ENCODE measurements around the gene SURF1. TPM values are rescaled to one million over a fixed set of nuclear protein-coding genes. Genes with fewer than 3 reads are reported as not detected.

Gene SURF1
- total RNA-seq, result 16.8 and 22.8 TPM in 2 replicates

GRCh38 chr9:133356391-133357091 lies at the start of gene SURF1, which contains the start of gene SURF2:
Gene SURF1, minus strand, starts transcription at chr9:133356487. Its CDS starts 34 bp downstream, at chr9:133356453.
Gene SURF2, plus strand, starts transcription at chr9:133356550. Its CDS starts 43 bp downstream, at chr9:133356593.

GRCh38 chr9:133375724-133376654 lies 19.7 kb upstream of the SURF1 start, which contains the start of the genes STKLD1 and SURF4:
Gene STKLD1, plus strand, starts transcription at chr9:133376366. Its CDS starts 108 bp downstream, at chr9:133376474.
Gene SURF4, minus strand, starts transcription at chr9:133376060. Its CDS starts 91 bp downstream, at chr9:133375969.

GRCh38 chr9:133347985-133348717 lies 8.1 kb downstream of the SURF1 start, which contains the start of the genes MED22 and RPL7A:
Gene MED22, minus strand, starts transcription at chr9:133348131. Its CDS starts 1,469 bp downstream, at chr9:133346662.
Gene RPL7A, plus strand, starts transcription at chr9:133348218. Its CDS starts 26 bp downstream, at chr9:133348244.

GRCh38 chr9:133335924-133336811 lies 20.1 kb downstream of the SURF1 start, which contains the start of gene SURF6:
Gene SURF6, minus strand, starts transcription at chr9:133336188. Its CDS starts 56 bp downstream, at chr9:133336132.

Small RNA genes within 50 kb of the gene (small RNA-seq; reads per million reads assigned to genes)
- not detected for gene RF00019
- gene SNORD24, result not detected
- gene SNORD36A, result not detected
- gene SNORD36B, result not detected
- gene SNORD36C, result not detected

Other genes with a start within 250 kb of the SURF1 start
- 19.9 and 21.7 TPM in 2 replicates for gene RALGDS, start 235.2 kb downstream of the SURF1 start, total RNA-seq
- 1.8 TPM in 2 replicates for gene GBGT1, start 192.6 kb downstream of the SURF1 start, total RNA-seq
- gene OBP2B, start 147.2 kb downstream of the SURF1 start, total RNA-seq, result not detected in 2 replicates
- gene ABO, start 81.3 kb downstream of the SURF1 start, total RNA-seq, result not detected in 2 replicates
- gene SURF6, start 20.3 kb downstream of the SURF1 start, total RNA-seq, result 6.6 and 8.8 TPM in 2 replicates
- gene MED22, start 8.4 kb downstream of the SURF1 start, total RNA-seq, result 13.6 and 16.8 TPM in 2 replicates
- gene RPL7A, start 8.3 kb downstream of the SURF1 start, total RNA-seq, result 1,530 and 2,826 TPM in 2 replicates
- gene SURF2, start 63 bp upstream of the SURF1 start, total RNA-seq, result 13.6 and 16.0 TPM in 2 replicates
- gene SURF4, start 19.6 kb upstream of the SURF1 start, total RNA-seq, result 331 and 383 TPM in 2 replicates
- gene STKLD1, start 19.9 kb upstream of the SURF1 start, total RNA-seq, result under 0.01 and 1.4 TPM in 2 replicates
- 12.9 and 14.5 TPM in 2 replicates for gene REXO4, start 61.5 kb upstream of the SURF1 start, total RNA-seq
- 0.73 and 1.2 TPM in 2 replicates for gene ADAMTS13, start 65.9 kb upstream of the SURF1 start, total RNA-seq
- 1.1 and 1.2 TPM in 2 replicates for gene CACFD1, start 103.5 kb upstream of the SURF1 start, total RNA-seq
- 22.4 and 30.9 TPM in 2 replicates for gene SLC2A6, start 122.6 kb upstream of the SURF1 start, total RNA-seq
- gene MYMK, start 168.5 kb upstream of the SURF1 start, total RNA-seq, result not detected in 2 replicates
- gene ADAMTSL2, start 178.2 kb upstream of the SURF1 start, total RNA-seq, result not detected in 2 replicates

Data from subcutaneous preadipocyte (primary cell).